Fibroblast of gingiva (primary cell): ENCODE measurements around the gene KCNJ15.

Experiments
- DNase-seq: peaks from one replicate; pipeline ENCODE4 v3.0.0-alpha.2; 2011; ENCODE audit warnings: low read depth

Gene KCNJ15

DNA sequence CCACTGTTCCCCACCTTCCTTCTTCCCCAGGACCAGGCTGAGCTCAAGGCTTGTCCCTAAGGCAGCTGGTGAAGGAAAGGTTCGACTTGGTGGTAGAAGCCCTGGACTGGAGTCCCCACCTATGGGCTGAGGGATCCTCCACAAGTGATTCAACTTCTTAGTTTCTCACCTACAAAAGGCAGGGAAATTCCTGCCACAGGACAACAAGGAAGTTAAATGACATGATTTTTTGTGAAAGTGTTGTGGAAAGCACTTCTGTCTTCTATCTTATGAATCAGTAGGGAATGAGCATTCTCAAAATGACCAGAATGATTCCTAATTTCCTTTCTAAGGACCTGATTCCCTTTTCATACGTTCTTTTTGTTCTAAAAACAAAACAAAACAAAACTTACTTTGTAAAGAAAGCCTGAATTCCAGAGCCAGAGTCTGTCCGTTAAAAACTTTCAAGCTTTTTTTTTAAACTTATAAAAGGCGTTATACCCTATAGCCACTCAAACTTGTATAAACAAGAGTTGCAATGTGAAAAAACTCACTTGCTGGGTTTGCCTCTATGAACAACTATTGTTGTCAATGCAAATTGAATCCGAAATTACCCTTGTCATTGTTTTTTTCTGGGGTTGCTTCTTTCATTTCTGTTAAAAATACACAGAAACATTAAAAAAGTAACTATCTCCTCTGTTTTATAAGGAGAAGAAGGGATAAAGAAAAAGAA, 12.2 kb downstream of the KCNJ15 start:
- no peak for DNase-seq

GRCh38 chr21:38269576-38269936, 12.8 kb downstream of the KCNJ15 start:
- no peak for DNase-seq

- no peak for DNase-seq
Observed at GRCh38 chr21:38272215-38272614, 15.4 kb downstream of the KCNJ15 start.

- DNase-seq = peak; percentile 31
Observed at GRCh38 chr21:38273745-38274542, 17.2 kb downstream of the KCNJ15 start.

- peak; percentile 93 for DNase-seq
Observed at GRCh38 chr21:38277501-38278131, 20.8 kb downstream of the KCNJ15 start.

- no peak for DNase-seq
Observed at GRCh38 chr21:38280454-38280853, 23.7 kb downstream of the KCNJ15 start.

DNA sequence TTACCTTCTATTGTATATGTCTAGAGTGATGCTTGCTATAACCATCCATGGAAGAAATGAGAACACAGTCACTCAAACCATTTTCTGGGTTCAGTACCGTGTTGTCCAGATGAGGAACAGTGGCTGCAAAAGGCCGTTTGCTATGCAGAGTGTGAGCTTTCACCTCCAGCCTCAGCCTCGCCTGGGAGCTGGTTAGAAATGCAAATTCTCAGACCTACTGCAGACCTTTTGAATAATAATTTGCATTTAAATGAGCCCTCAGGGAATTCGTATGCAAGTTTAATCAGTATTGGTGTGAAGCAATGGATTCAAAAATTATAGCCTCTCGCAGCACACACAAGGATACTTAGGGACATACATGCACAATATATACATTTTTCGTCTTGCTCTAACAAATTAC, 24.1 kb downstream of the KCNJ15 start:
- no peak for DNase-seq

DNA sequence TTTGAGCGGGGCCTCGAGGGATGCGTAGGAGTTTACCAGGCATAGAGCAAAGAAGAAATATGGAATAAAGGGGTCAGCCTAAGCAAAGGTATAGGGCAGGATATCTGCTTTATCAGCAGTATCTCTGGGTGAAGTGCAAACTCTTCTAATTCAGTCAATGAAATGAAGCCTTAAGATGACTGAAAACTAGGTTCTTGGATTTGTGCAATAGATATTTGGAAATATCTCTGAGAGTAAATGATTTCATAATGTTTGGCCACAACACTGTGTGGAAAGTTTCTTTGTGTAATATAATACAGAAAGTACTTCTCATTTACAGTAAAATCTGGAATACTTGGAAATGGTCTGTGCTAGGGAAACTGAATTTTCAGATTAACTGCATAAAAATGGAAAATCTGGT, 26.1 kb downstream of the KCNJ15 start:
- peak; percentile 80 for DNase-seq

DNA sequence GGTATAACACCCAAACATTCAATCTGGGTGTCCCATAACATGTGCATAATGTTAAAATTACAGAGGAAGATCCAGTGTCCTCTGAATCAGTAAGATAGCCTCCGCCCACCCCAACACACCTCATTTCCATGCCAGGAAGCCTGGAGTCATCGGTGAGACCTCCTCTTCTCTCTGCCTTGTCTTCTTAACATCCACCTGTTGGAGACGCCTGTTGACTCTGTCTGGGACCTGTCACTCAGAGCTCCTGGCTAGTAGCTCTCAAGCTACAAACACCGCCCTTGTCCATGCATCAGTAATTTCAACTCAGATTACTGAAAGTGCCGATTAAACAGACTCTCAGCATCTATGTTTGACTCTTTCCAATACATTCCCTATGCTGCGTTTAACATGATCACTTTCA, 27.4 kb downstream of the KCNJ15 start:
- DNase-seq = no peak

DNA sequence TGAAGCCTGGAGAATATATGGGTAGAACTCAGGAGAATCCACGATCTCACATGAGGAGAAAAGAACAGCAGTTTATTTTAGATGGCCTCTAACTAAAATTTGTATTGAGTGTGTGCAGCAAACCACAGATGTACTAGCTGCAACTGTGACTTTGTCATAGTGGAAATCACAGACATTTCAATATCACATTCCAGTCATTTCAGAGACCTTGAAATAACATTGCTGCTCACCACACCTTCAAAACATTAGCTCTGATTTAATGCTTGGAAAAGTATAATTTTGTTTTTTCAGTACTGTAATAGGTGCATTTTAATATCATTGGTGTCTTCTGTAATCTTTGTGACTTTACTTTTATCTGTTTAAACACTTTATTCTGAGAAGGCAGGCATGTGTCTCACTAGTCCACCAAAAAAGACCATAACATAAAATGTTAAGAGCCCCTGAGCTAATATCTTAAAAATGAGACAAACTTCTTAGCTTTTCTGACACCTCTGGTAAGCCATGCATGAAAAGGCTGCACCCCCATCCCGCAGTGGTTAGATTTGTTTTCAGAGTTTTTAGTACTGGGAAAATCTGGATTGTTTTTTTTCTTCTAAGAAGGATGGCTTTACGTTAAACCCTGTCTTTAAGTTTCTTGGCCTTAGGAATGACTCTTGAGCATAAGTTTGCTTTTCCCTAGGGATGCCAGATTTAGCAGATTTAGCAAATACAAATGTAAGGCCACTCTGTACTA, 30.1 kb downstream of the KCNJ15 start:
- no peak for DNase-seq

- DNase-seq = no peak
Observed at GRCh38 chr21:38287476-38287875, 30.7 kb downstream of the KCNJ15 start.

- peak; percentile 100 for DNase-seq
Observed at GRCh38 chr21:38289705-38290485, 33.1 kb downstream of the KCNJ15 start.

DNA sequence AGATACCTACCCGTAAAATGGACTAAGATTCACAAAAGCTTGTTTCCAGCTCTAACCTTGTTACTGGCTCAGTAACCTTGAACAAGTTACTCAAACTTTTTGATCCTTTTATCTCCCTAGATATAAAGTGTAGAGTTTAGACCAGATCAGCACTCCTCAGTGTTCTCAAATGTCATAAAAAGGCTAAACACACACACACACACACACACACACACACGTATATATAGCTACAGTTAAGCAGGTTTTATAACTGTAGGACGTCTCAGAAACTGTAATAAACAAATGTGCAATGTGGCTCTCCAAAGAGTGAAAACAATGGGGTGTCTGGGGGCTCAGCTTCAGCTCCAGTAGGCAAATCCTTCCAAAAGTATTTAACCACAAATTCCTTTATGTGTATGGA, 34.0 kb downstream of the KCNJ15 start:
- no peak for DNase-seq

- DNase-seq = no peak
Observed at GRCh38 chr21:38291874-38292273, 35.1 kb downstream of the KCNJ15 start.

DNA sequence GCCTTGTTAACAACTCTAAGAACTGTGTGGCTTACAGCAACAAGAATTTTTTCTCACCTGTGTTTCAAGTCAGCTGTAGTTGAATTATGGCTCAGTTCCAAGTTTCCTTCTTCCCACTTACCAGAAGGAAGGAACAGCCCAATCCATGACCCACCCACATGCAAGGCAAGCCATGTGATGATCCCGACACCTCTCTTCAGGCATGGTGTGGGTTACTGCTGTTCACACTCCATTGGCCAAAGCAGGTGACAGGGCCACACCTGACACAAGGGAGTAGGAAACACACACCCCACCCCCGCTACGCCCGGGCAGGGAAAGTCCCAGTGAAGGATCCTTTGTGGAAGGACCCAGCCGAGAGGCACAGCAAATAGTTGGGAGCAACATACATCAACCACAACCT, 36.3 kb downstream of the KCNJ15 start:
- no peak for DNase-seq

DNA sequence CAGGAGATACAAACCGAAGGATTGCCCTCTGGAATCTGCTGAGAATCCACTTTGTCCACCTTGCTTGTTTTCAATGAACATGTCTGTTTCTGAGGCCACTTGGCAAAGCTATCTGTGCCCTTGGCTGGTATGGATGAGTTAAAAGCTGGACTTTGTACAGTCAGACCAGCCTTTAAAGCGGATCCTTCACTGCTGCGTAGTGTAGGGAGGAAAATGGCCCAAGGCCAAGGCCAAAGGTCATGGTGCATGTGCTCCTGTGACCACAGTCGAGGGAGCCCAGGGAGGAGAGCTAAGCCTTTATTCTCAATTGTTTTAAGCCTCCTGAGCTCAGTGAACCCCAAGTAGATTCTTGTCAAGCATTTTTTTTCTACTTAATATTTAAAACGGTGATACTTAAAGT, 37.0 kb downstream of the KCNJ15 start:
- no peak for DNase-seq

GRCh38 chr21:38294609-38295008, 37.8 kb downstream of the KCNJ15 start:
- DNase-seq = no peak

DNA sequence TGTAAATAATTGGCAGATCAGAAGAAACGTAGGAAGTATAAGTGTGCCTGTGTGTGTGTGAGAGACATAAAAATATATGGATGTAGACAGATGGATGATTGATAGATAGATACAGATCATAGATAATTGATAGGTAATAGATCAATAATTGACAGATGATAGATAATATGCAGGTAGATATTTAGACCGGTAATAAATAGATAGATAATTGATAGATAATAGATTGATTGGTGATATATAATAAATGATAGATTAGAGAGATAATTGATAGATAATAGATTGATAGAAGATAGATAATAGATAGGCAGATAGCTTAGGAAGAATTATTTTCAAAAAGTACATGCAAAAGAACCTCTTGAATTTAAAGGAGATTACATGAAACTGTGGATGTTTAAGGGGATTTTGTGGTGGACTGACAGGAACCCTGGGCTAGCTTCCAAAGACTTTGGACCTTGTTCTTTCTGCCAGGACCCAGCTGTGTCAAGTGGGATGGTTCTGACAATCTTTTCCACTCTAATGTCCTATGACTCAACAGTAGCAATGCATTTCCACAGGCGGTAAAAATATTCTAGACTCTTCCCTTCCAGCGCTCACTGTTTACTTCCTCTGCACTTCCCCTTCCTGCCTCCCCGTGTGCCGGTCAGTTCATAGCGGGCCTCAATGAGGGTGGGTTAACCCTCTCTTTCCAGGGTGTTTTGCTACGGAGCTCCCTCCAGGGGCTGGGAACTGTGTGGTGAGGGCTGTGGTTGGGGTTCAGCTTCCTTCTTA, 39.4 kb downstream of the KCNJ15 start:
- DNase-seq = no peak

DNA sequence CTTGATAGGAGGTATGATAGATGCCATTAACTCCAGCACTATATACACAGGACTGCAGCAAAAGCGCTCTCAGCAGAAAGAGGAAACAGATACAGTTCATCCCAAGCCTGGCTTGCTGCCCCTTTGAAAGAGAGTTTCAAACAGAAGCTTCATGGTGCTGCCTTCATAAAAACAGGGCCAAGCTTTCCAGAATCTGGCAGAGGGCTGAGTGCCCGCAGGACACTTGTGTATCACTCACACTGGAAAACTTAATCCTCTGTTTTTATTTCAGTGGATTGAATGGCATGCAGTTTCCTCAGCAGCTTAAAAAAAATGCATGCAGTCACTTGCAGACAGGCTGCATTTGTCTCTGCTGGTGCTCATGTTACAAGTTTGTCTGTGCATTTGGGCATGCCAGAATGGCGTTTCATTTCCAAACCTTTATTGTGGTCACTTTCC, 40.4 kb downstream of the KCNJ15 start:
- DNase-seq = peak; percentile 95

DNA sequence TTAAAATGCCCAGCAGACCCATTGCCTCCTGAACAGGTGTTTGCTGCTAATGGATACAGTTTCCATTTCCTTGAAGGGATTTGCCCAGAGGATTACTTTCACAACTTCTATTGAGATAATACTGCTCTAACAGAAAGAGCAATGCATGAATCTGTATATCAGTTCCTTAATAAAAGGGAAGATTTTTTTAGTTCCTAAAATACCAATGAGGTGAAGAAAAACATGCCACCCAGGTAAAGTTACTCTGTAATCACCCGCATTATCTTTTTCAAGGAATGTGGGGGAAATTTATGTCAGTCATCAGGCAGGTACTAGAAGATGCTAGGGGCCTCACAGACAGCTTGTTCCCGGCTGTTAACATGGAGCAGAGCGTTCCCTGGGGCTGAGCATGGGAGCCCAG, 41.1 kb downstream of the KCNJ15 start:
- no peak for DNase-seq

- no peak for DNase-seq
Observed at GRCh38 chr21:38298832-38299231, 42.0 kb downstream of the KCNJ15 start.
